ENCODE results near the gene PARK7. TPM values are rescaled to one million over a fixed set of nuclear protein-coding genes. Genes with fewer than 3 reads are reported as not detected.
"Not testable (repeated sequence)": the region's sequence is repeated elsewhere in the genome, so short reads cannot be mapped to it uniquely, and the experiment has no call there.

Gene PARK7
- total RNA-seq, 4 donors from 2014 or later: 291 to 370 (median 332) TPM

- TF ChIP-seq CTCF (IDR thresholded peaks at IDR 0.05 in 4 of 5, conservative IDR thresholded peaks at IDR 0.05 in 1 of 5) (no peak), POLR2A (IDR thresholded peaks at IDR 0.05) (no peak)
These were observed 670 bp upstream of the PARK7 start for GRCh38 chr1:7960867-7961215.

GRCh38 chr1:7962014-7962335 lies 464 bp downstream of the PARK7 start:
- in situ Hi-C loops (cut with MboI; ENCODE audit: low sequenced_read_pairs in 4 of 4): no loop called here
- Histone ChIP-seq H3K27ac (peak overlapping the region; percentile 91 to 98 (median 96)), H3K9me3 (no peaks in the 10 kb centered on the region), H3K27me3 (no peaks in the 10 kb centered on the region), H3K4me1 (peaks cover 49 to 51% of the 10 kb centered on the region in 2 donors), H3K36me3 (peaks cover 0 to 42% of the 10 kb centered on the region in 2 donors), H3K4me3 (peak overlapping the region; percentile 73 to 93 (median 84))
- TF ChIP-seq CTCF (IDR thresholded peaks at IDR 0.05 in 4 of 5, conservative IDR thresholded peaks at IDR 0.05 in 1 of 5) (no peak), POLR2A (IDR thresholded peaks at IDR 0.05) (no peak)
- intact Hi-C loops (cut with DNase I; ENCODE audit: low total_unique reads): loop anchor here (10.0 kb wide), 1 partner anchor 913 kb away; the partner anchor contains the start of gene ENO1
- DNase-seq (no peak), ATAC-seq (peak; percentile 19 to 23)

More at GRCh38 chr1:7960867-7961215, 670 bp upstream of the PARK7 start:
- Histone ChIP-seq H3K27me3 (no peaks in the 10 kb centered on the region), H3K27ac (peak overlapping the region; percentile 91 to 98 (median 96)), H3K4me3 (peak overlapping the region; percentile 73 to 93 (median 81)), H3K36me3 (peaks cover 0 to 31% of the 10 kb centered on the region in 2 donors), H3K9me3 (no peaks in the 10 kb centered on the region), H3K4me1 (peaks cover 39 to 41% of the 10 kb centered on the region in 2 donors)
- DNase-seq (no peak), ATAC-seq (no peak)
- in situ Hi-C loops (cut with MboI; ENCODE audit: low sequenced_read_pairs in 4 of 4): no loop called here
- intact Hi-C loops (cut with DNase I; ENCODE audit: low total_unique reads): loop anchor here (10.0 kb wide), 1 partner anchor 914 kb away; the partner anchor contains the start of gene ENO1

- ATAC-seq: no peak
- no peaks in the 10 kb centered on the region for H3K27me3 ChIP-seq
- H3K36me3 ChIP-seq: peaks cover 0 to 43% of the 10 kb centered on the region in 2 donors
- no peak for DNase-seq
- H3K4me3 ChIP-seq: peak overlapping the region; percentile 73 to 93 (median 84)
- no peaks in the 10 kb centered on the region for H3K9me3 ChIP-seq
- in situ Hi-C loops (cut with MboI; ENCODE audit: low sequenced_read_pairs in 4 of 4): no loop called here
- H3K4me1 ChIP-seq: peaks cover 57 to 58% of the 10 kb centered on the region in 2 donors
- intact Hi-C loops (cut with DNase I; ENCODE audit: low total_unique reads): loop anchor here (10.0 kb wide), 1 partner anchor 912 kb away; the partner anchor contains the start of gene ENO1
- H3K27ac ChIP-seq: peak overlapping the region; percentile 91 to 98 (median 96)
- TF ChIP-seq CTCF (IDR thresholded peaks at IDR 0.05 in 4 of 5, conservative IDR thresholded peaks at IDR 0.05 in 1 of 5) (no peak), POLR2A (IDR thresholded peaks at IDR 0.05) (no peak)
These were observed 1.3 kb downstream of the PARK7 start for GRCh38 chr1:7962636-7963377.

- Histone ChIP-seq H3K36me3 (peaks cover 0 to 44% of the 10 kb centered on the region in 2 donors), H3K4me1 (peaks cover 57 to 58% of the 10 kb centered on the region in 2 donors), H3K27ac (peak overlapping the region; percentile 41 to 98 (median 93))
- H3K4me3 ChIP-seq; H3K9me3 ChIP-seq; ATAC-seq; DNase-seq; H3K27me3 ChIP-seq; in situ Hi-C loops (cut with MboI; ENCODE audit: low sequenced_read_pairs in 4 of 4): not testable (repeated sequence)
- intact Hi-C loops (cut with DNase I; ENCODE audit: low total_unique reads): loop anchor here (10.0 kb wide), 1 partner anchor 911 kb away; the partner anchor contains the start of gene ENO1
These were observed 1.8 kb downstream of the PARK7 start for GRCh38 chr1:7963378-7963730.

- H3K36me3 ChIP-seq: peaks cover 0 to 49% of the 10 kb centered on the region in 2 donors
These were observed 2.3 kb downstream of the PARK7 start for GRCh38 chr1:7963841-7964240.

More at GRCh38 chr1:7963841-7964240, 2.3 kb downstream of the PARK7 start:
- ATAC-seq; H3K27me3 ChIP-seq; DNase-seq; H3K4me3 ChIP-seq; H3K9me3 ChIP-seq; in situ Hi-C loops (cut with MboI; ENCODE audit: low sequenced_read_pairs in 4 of 4): not testable (repeated sequence)
- intact Hi-C loops (cut with DNase I; ENCODE audit: low total_unique reads): loop anchor here (10.0 kb wide), 1 partner anchor 911 kb away; the partner anchor contains the start of gene ENO1
- Histone ChIP-seq H3K27ac (peak overlapping the region; percentile 41 to 95 (median 55)), H3K4me1 (peaks cover 57 to 58% of the 10 kb centered on the region in 2 donors)

Measured in gastrocnemius medialis (tissue), 4 donors.